OCI-M2 (cell line): Measurements from ENCODE around the gene HTR7.

Source experiments
- DNase-seq: peaks from one replicate; lab custom pipeline; 2025; ENCODE audit not compliant: unreplicated experiment; lab: John Stamatoyannopoulos, UW

The HTR7 gene

GRCh38 chr10:90745565-90745964 lies 112.3 kb downstream of the HTR7 start:
- no peak for DNase-seq

GRCh38 chr10:90743291-90743690 lies 114.5 kb downstream of the HTR7 start:
- no peak for DNase-seq

DNA sequence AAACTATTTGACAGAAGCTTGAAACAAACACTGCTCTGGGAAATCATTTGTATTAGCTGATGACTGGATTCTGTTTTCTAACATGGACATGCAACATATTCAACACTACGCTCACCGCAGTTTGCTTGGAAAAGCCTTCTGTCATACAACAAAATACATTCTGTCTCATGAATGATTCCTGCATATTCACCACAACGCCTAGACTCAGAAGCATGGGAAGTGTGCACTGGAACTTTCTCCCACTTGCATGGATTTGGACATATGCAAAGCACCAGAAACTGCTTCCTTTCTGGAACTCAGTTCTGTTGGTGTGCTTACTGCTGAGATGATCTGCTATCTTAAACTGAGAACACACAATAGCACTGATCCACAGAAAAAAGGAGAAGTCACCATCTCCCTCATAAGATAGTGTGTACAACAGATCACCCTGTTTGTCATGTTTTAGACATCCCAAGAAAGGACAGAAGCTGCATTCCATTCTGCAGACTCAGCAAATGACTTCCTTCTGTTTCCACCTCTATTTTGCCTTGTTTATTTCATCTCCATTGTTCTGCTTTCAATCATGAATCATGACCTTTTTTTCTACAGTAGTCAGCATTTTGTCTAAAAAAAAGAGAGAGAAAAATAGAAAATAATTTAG lies 115.8 kb downstream of the HTR7 start:
- no peak for DNase-seq

DNA sequence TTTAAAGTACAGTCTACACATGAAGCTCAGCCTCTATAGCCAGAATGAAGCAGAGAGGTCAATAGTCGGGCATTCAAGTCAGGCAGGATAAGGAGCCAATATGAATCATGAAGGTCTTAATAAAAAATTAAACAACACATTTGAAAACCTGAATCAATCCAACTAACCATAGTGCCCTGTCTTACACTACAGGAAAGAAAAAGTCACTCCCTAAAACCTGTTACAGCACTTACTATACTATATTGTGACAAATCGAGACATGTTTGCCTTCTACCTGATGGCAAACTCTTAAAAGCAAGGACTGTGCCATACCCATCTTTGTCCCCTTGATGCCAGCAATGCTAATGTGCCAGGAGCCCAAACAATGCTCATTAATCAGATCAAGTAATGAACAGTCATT lies 117.6 kb downstream of the HTR7 start:
- DNase-seq = no peak

DNA sequence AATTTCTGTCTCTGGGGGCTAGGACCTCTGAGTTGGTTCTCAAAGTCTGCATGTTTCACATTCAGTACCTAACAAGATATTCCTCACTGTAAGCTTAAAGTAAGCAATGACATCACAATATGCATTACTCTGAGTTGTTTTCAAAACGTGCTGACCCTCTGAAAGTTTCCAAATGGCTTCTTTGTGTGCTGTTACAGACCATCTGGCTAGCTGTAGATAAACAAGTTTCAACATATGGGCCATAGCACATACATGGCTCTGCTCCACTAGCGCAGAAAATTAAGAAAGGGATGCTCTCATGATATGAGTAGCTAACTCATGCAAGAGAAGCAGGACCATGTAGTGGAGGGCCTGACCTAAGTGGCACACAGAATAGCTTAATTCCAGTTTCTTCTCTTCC lies 119.0 kb downstream of the HTR7 start:
- no peak for DNase-seq

DNA sequence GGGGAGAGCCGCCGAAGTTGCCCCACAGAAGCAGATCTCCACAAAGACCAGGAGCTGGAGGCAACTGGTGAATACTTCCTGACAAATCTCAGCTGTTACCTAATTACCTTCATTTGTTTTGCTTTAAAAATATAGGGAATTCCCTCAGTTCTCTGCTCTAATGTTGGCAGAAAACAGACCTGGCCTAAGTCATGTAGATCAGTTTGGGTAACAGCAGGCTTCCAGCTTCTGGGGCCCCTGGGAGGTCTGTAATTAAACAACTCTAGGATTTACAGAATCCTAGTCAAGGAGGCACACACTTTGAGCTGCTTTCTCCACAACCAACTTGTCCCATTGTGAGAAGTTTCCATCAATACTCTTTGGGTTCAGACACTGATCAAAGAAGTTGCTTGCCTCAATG lies 123.4 kb downstream of the HTR7 start:
- DNase-seq = no peak

DNA sequence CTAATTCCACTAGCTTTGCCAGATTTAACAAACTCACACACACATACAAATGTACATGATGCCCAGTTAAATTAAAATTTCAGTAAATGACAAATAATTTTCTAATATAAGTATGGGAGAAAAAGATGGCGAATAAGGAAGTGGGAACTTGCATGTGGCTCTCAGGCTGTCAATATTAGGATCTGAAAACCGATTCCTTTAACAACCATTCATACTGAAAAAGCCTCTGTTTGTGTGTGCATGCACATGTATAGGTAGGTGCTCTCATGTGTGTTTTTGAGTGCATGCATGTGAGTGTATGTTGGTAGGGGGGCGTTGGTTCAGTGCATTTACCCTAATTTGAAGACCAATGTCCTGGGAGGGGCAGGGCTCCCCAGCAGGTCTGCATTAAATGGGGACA lies 125.3 kb downstream of the HTR7 start:
- DNase-seq = no peak

GRCh38 chr10:90723416-90724068 lies 134.3 kb downstream of the HTR7 start:
- no peak for DNase-seq

DNA sequence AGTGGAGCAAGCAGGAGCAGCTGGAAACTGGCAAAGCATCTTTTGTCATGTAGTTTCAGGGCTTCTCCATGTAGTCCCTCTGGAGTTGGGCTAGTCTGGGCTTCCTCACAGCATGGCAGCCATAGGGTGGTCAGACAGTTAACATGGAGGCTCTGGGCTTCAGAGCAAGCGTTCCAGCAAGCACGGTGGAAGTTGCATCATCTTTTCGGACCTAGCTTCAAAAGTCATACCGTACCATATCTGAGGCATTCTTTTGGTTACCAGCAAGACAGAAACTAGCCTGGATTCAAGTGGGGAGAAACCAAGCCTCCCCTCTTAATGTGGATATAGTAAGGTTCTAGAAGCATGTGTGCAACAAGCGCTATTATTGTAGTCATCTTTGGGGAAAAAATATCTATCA lies 135.0 kb downstream of the HTR7 start:
- DNase-seq = no peak

DNA sequence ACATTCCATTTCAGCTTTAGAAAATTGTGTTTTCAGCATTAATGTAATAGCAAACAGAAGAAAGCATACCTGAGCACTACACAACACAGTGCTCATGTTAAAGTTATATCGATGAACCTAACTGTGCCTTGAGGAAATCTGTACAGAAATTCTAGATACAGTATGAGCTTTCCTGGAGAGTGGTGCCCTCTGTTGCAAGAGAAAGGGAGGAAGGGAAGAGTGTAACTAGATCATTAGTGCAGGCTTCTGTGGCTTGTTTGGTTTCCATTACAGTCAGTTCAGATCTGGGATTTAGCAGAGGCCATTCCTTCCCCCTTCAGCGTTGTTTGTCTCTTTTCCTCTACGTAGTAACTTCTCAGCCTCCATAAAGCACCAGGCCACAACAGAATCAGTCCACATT lies 139.7 kb downstream of the HTR7 start:
- no peak for DNase-seq

DNA sequence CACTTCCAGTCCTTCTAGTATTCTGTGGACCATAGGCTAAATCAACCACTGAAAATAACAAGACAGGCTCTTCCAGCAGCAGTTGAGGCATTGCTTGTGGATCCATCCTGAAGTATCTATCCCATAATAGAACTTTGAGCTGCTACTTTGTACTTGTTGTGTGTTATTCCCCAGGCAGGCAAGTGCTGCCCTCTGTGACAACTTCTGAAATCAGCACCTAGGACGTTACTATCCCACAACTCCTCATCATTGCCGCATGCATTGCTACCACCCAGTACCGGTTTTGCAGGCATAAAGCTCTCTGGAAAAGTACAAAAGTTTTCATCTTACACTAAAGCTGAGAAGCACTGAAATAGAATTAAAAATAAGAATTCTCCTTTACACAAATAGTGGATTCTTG lies 145.3 kb downstream of the HTR7 start:
- no peak for DNase-seq

DNA sequence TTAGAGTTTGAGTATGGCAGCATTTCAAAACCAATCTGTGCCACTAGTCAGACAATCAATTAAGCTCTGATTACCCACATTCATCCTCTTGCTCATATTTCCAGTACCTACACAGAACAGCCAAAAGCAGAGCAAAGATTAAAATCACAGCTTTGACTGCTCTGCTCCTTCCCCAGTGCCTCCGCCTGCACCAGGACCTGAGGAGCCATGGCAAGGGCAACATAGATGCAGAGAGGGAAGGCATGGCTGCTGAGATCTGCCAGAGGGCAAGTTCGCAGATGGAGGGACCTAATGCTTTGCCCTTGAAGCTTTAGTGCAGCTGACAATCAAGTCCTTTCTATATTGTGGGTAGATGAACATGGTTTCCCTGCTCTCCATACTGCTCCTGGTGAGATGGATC lies 148.1 kb downstream of the HTR7 start:
- DNase-seq = no peak

DNA sequence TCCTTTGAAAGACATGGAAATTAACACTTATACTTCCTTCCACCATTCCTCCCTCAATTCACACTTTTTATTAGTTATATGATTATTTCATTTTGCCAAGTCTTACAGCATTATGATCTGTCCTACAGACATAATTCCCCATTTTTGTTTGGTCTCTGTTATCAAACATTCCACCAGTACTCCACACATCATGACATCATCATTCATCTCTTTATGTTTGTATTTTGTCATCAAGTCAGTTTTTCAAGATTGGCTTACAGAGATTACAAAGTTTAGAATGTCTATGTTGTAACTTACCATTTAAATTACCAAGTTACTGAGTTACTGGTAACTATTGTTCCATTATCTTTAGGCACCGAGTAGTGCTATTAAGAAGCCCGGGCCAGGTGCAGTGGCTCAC lies 150.2 kb downstream of the HTR7 start:
- no peak for DNase-seq

DNA sequence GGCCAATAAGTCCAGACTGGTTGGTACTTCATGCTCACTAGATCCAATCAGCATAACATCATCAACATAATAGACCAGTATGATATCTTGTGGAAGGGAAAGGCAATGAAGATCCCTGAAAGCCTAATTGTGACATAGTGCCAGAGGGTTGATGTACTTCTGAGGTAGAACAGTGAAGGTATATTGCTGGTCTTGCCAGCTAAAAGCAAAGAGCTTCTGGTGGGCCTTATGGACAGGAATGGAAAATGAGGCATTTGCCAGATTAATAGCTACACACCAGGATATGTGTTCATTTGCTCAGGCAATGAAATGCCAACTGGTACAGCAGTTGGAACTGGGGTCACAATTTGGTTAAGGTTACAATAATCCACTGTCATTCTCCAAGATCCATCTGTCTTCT lies 156.4 kb downstream of the HTR7 start:
- no peak for DNase-seq

DNA sequence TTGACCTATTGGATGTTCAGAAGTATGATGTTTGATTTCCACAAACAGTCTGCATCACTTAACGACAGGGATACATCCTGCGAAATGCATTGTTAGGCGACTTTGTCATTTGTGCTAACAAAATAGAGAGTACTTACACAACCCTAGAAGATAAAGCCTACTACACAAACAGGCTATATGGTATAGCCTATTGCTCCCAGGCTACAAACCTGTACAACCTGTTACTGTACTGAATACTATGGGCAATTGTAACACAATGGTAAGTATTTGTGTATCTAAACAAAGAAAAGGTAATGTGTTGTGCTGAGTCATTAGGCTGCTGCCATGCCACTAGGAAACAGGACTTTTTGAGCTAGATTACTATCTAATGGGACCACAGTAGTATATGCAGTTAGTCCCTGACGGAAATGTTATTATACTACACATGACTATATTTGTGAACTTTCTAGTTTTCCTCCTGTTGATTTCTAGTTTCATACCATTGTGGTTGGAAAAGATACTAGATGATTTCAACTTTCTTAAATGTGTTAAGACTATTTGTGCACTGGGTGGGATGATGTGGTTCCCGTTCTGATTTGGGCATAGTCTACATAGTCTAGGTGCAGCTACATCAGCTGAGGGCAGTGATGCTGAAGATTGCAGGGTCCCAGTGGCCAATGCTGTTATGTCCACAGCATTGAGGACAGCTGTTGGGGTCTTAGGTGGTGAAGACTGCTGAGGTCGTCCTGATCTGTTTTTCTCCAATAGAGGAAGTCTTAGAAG lies 161.7 kb downstream of the HTR7 start:
- DNase-seq = no peak
